Activated CD8-positive, alpha-beta memory T cell treated with anti-CD3 and anti-CD28 coated beads, Interleukin-2, amount 50 U/mL, for 1 hour (primary cell): Measurements from ENCODE around the gene OR10G3.
"Not testable (repeated sequence)": the region's sequence is repeated elsewhere in the genome, so short reads cannot be mapped to it uniquely, and the experiment has no call there.

Experiments used
- DNase-seq: peaks from one replicate; pipeline ENCODE4 v3.0.0-alpha.2; 2020; ENCODE audit errors: extremely low read depth

Gene OR10G3, protein sequence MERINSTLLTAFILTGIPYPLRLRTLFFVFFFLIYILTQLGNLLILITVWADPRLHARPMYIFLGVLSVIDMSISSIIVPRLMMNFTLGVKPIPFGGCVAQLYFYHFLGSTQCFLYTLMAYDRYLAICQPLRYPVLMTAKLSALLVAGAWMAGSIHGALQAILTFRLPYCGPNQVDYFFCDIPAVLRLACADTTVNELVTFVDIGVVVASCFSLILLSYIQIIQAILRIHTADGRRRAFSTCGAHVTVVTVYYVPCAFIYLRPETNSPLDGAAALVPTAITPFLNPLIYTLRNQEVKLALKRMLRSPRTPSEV

DNA sequence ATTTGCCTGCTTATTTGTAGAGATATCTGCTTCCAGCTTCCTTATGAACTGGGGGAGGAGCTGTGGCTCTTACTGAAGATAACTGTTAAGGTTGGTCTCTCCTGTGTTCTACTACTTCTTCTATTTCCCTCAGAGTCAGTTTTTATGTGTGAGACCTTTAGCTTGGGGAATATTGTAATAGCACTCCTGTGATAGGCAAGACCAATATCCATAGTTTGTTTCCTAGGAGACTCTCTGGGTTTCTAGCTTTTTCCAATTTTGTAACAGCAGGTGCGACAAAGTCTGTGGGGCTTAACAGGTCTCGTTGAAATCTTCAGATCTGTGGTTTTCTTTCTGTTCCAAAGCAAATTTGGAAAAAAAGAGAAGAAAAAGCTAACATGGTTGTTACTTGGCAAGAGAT, at the start of gene OR10G3:
OR10G3 (minus strand) TSS at position 101 of the 400 bp plus-strand sequence. CDS start 9,332 bp downstream, outside the sequence.
- no peak for DNase-seq

DNA sequence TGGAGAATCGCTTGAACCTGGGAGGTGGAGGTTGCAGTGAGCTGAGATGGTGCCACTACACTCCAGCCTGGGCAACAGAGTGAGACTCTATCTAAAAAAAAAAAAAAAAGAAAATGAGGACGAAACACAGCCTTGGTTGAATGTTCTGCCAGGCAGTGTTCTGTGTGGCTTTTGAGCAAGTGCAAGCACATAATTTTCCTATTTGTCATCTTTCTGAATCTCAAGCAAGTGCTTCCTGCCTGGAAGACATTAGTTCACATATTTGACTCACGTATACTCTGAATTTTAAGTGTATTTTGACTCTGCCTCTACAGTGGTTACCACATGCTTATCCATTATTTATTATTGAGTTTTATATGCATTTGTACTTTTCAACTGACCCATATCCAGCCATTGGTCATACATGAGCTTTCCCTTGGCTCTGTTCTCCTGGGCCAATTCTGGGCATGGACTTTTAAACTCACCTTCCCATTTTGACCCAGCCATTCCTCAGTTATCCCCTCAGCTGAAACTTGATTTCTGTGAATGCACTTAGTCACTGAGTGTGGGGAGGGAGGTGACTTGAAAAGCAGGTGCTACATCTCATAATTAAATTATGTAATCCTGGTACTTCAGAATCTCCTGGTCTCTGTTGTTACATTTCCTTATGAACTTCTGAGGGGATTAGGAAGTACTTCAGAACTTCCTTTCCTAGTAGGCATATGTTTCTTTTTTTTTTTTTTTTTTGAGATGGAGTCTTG, 46.8 kb upstream of the OR10G3 start:
- no peak for DNase-seq

DNA sequence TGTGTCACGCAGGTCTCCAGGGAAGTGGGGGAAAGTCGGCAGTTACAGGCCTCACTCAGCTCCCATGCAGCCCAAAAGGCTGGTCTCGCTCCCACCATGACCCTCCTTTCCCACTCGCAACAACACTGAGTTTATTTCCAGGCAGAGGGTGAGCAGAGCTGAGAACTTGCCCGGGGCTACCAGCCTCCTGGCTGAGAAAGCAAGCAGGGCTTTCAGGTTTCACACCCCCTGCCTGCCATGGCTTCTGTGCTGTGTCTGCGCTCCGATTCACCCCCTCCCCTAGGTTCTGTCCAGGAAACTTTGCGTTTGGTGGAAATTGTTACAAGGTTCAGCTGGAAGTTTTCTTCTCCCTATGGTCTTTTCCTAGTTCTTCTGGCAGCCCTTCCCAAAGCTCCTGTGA, 37.7 kb upstream of the OR10G3 start:
- no peak for DNase-seq

DNA sequence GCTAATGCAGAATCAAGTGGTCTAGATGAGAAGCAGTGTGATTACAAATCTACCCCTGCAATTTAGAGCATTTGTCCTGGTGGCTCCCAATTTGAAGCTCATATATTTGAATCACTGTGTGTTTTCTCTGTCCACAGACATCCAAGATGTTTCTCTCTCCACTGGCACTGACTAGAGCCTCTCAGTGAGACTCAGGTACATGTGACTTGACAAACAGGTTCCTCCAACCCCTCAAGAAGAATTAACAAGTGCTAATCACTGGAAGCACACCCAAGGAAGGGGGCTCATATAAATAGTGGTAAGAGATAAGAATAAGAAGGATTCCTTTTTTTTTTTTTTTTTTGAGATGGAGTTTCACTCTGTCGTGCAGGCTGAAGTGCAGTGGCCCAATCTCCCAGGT, 34.4 kb upstream of the OR10G3 start:
- no peak for DNase-seq

DNA sequence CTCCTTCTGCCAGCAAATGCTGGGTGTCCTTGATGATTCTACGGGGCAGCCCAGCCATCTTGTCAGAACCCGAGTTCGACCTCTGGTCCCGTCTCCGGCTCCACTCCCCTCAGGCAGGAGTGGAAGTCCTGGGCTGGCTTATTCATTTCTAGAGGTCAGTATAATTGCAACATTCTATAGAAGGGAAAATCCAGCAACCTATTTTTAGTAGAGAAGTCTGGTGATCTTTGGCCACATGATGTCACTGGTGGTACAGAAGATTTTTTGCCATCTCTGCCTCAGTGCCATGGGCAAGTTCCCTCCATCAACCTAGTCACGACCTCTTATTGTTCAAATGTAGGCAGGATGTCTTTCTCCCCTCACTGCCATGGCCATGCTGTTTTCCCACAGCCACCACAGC, 32.4 kb upstream of the OR10G3 start:
- DNase-seq: no peak

DNA sequence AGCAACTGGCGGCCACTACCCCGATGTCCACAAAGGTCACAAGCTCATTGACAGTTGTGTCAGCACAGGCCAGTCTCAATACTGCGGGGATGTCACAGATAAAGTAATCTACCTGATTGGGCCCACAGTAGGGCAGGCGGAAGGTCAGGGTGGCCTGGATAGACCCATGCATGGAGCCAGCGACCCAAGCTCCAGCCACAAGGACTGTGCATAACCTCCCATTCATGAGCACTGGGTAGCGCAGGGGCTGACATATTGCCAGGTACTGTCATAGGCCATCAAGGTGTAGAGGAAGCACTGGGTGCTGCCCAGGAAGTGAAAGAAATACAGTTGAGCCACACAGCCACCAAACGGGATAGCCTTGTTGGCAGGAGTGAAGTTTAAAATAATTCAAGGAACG, 22.3 kb upstream of the OR10G3 start:
- DNase-seq: not testable (repeated sequence)

DNA sequence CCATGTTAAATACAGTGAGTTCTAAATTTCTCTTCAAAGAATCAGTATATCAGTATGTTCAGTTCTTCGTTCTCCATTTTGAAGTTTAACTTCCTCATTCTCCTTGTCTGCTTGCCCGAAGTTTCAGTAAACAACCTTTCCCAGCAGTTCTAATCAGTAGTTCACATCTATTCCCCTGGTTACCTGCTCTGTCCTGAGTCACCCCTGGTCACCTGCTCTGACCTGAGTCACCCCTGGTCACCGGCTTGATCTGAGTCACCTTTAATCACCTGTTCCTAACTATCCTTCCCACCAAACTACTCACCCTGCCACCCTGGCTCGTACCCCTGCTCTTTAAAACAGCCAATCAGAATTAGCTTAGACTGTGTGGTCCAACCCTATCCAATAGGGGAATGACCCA, 9.4 kb upstream of the OR10G3 start:
- no peak for DNase-seq

DNA sequence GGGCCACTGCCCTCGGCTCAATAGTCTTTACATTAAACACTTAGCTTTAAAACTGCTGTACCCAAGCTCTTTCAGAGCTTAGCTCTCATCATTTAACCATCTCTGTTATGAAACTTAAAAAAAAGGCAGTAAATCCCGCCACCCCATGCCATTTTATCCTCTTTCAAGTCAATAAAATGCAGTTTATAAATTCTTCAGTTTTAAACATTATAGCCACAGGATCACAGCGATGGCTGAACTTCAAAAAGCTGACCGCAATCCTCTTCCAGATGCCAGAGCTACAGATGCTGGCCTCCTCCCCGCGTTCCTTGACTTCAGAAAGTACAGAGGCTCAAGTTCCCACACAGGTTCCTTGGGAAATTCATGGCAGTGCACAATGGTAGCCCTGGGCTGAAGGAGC, 4.2 kb downstream of the OR10G3 start:
- DNase-seq: no peak

DNA sequence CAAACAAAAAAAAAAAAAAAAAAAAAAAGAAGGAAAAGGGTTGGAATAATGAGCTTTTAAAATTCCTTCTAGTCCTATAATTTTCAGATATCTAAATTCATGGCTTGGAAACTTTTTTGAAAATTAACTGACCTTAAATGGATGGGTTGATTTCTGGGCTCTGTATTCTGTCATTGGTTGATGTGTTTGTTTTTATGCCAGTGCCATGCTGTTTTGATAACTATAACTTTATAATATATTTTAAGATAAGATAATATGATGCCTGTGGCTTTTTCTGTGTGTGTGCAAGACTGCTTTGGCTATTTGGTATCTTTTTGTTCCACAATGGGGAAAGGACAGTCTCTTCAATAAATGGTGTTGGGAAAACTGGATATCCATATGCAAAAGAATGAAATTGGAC, 7.3 kb downstream of the OR10G3 start:
- no peak for DNase-seq

DNA sequence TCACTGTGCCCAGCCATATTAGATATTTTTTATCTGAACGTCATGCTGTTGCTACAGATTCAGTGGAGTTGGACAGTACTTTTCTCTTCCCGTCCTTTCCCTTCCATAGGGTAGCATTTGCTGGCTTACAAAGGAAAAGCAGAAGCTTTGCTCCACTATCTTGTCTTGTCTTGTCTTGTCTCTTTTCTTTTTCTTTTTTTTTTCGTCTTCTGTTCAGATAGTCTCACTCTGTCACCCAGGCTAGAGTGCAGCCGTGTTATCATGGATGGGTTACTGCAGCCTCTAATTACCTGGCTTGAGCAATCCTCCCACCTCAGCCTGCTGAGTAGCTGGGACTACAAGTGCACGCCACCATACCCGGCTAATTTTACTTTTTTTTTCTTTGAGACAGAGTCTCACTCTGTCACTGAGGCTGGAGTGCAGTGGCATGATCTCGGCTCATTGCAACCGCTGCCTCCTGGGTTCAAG, 21.1 kb downstream of the OR10G3 start:
- no peak for DNase-seq

DNA sequence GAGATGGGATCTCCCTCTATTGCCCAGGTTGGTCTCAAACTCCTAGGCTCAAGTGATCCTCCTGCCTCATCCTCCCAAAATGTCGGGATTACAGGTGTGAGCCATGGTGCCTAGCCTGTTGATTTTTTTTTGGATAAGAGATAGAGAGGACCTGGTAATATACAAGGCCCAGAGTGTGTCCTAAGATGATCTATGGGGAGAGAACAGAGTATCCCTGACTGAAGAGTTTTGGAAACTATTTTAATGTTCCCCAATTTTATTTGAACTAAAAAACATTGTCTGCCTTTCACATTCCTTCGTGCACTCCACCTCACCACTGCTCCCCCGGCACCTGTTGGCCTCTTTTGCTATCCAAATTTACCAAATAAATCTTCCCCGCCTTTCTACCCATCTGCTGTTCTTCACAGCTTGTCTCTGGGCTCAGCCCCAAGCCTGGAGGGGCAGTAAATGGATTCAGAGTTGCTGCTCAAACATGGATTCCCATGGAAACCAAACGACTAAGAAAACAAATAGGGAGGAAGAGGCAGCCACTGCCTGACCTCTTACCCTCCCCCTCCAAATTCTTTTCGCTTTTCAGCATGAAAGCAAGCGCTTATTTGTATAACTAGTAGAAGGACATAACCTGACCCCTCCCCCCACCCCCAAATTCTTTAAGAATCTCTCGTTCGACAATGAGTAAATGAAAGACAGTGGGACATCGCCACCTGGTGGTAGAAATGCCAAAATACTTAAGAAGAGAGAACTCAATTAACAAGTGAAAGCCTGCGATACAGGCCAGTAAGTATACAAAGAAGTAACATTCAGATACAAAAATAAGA, 22.6 kb downstream of the OR10G3 start:
- peak; percentile 57 for DNase-seq

DNA sequence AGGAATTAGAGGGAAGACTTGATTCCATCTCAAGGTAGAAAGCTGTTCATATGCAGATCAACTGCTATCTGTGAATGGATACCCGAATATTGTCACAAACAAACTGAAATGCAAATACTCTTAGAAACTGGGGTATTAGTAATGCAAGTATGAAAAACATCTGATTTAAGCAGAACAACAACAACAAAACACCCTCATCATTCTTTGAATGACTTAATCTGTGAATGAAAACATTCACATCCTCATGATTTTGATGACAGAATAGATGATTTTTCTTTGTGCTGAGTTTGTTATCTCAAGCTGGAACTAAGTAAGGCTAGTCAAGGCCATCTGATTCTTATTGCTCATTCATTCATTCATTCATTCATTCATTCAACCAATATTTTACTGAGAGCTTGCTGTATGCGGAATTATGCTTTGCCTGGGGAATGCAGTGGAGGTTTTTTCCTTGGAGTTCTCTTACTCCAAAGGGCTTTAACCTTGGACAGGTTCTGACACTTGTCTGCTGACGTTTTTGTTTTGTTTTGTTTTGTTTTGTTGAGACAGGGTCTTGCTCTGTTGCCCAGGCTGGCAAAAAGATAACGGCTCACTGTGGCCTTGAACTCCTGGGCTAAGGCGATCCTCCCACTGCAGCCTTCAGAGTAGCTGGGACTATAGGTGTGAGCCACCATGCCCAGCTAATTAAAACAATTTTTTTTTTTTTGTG, 23.3 kb downstream of the OR10G3 start:
- DNase-seq: no peak

DNA sequence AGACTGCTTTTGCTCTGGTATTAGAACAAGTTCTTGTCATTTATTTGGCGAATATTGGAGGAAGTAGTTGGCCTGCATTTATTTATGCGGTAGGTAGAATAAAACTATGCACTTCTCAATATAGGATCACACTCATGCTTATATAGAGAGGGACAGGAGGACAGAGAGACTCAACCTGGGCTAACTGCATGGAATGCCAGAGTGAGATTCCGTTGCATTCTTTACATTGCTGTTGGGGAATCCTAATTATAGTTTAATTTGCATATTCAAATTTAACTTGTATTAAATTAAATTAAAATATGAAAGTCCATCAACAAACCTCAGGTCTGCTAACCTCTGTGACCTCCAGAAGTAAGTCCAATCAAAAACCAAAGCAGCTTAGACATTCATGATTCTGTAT, 26.6 kb downstream of the OR10G3 start:
- no peak for DNase-seq

DNA sequence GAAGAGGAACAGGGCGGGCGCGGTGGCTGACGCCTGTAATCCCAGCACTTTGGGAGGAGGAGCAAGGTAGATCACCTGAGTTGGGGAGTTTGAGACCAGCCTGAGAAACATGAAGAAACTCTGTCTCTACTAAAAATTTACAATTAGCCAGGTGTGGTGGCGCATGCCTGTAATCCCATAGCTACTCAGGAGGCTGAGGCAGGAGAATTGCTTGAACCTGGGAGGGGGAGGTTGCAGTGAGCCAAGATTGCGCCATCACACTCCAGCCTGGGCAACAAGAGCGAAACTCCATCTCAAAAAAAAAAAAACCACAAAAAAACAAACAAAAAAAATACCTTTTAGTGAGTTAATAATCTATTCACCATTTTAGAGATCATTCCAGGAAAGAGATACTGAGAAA, 35.3 kb downstream of the OR10G3 start:
- not testable (repeated sequence) for DNase-seq

DNA sequence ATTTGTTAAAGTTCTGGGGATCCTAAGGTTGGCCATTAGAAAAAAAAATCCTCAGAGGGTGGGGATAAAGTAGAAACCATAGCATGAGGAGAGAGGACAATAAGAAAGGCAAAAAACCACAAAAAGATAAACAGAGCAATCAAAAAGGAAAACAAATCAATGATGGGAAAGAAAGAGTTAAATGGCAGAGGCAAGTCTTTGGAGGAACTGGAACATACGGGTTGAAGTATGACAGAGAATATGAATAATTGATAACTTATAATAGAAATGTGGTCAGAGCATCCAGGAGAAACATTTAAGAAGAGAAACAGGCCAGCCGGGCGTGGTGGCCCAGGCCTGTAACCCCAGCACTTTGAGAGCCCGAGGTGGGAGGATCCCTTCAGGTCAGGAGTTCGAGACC, 35.9 kb downstream of the OR10G3 start:
- no peak for DNase-seq

DNA sequence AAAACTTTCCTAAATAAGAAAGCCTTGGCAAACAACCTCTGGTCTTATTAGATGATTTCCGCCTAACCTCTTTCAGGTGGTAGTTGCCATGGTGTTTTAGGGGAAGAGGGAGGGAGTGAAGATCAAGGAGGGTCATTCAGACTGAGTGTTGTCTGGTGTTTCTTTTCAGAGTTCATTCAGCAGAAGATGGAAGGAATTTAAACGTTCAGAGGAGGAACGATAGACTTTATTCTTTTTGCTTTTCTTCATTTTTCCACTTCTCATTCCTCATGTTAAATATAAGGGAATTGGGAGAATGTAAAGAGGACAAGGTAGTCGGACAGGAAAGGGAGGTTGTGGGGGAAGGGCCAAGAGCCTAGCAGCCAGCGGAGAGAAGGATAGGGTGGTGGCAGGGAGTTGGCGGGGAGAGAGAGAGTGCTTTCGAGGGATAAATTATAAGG, 36.3 kb downstream of the OR10G3 start:
- DNase-seq: no peak

DNA sequence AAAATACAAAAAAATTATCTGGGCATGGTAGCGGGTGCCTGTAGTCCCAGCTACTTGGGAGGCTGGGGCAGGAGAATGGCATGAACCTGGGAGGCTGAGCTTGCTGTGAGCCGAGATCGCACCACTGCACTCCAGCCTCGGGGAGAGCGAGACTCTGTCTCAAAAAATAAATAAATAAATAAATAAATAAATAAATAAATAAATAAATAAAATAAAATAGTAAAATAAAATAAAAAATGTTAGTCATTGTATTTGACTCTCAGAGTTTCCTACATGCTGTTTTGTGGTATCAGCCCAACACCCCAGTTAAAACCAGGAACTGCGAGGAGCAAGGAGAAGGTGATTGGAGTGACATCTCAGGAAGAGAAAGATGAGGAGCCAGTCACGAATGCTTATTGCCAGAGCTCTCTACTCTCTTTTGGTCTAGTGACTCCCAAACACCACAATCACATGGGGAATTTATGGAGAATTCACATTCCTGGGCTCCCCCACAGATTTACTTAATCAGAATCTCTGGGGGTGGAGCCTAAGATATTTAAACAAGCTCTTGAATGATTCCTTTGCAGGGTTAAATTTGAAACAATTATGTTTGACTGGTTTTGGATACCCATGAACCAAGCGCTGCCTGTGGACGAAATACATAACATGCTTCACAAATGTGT, 38.3 kb downstream of the OR10G3 start:
- no peak for DNase-seq

DNA sequence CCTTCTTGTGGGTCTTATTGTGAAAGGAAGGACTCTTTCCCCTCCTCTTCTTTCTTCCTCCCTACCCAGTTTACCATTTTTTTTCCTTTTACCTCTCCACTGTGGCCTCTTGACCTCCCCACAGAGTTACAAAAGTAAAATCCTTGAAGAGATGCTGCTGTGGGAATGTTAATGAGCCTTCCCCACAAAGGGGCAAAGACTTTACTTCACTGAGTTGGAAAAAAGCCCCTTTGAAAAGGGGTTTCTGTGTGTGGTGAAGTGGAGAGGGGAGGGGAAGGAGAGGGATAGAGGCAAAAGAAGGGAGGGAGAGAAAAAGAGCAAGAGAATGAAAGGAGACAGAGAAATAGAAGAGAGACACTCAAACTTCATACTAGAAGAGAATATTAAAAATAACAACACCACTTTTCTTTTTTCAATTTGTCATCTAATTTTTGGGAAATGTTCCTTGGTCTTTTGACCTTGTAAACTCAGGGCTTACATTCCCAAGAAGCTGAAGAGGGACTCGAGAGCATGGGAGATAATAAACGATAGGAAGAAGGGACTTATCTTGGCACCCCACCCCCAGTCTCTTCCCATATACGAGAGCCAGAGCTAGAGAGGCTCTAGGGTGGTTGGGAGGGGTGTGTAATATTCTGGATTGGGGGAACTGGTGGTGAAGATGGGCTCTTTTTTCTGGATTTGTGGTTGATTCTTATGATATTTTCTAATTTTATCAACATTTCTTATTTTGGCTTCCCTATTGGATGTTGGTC, 40.5 kb downstream of the OR10G3 start:
- no peak for DNase-seq

DNA sequence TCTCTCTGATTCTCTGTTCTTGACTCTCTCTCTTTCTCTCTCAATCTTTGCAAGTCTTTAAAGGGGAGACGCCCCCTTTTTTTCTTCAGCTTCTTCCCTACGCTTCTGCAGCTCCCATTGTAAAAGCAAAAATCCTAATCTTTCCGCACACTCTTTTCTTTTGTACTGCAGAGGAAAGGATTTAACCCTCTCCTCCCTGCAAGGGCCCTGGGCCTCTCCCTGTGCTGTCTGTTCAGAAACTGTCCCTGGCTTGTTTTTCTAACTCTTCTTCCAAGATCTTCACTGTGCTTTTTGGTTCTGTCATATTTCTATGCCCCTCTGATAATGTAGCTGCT, 42.8 kb downstream of the OR10G3 start:
- DNase-seq: no peak

DNA sequence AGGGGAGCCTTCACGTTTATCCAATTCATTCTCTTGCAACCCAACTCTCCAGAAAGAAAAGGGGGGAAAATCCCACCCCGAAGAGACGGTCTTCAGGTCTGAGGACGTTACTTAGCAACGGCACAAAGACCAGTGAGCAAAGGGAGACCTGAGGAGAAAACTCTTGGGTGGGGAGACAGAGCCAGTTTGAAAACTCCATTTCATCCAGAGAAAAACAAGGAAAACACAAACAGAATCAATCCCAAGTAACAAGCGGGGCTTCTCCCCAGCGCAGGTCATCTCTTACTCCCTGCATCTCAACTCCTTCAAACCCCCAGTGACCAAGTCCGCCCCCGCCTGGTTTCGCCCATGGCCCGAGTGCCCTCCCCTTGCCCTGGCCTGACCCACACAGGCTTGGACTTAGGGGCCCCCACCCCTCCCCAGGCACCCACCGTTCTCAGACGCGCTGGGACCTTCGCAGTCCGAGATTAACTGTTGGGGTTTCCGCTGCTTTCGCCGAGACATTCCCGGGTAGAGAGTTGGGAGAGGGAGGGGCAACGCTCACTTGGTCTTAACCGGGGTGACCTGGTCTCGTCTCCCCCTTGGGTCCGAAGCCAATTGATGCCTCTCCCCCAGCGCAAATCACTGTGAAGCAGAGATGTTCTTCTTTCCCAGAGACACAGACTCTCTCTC, 43.3 kb downstream of the OR10G3 start:
- DNase-seq: no peak
